ENCODE measurements around the gene RAPGEF6. TPM values are rescaled to one million over a fixed set of nuclear protein-coding genes. Genes with fewer than 3 reads are reported as not detected.

The RAPGEF6 gene
- total and polyA plus RNA-seq, 2 experiments from 2014 or later, result 9.5 to 20.3 TPM

- DNase-seq (ENCODE audit: low spot score), result no peak
- no peaks in the 10 kb centered on the region for H3K9me3 Mint-ChIP-seq
- H3K4me1 Mint-ChIP-seq, result no peaks in the 10 kb centered on the region
- no peak overlapping the region; the same call in 1 of the 2 replicates for H3K27ac Mint-ChIP-seq
- no peak overlapping the region for H3K4me3 Mint-ChIP-seq
- Histone ChIP-seq H3K4me3 (no peak overlapping the region), H3F3A (replicated peaks; ENCODE audit: low read depth) (no peaks in the 10 kb centered on the region), H3K27ac (ENCODE audit: low read depth) (0 out of 2 replicates have a peak overlapping the region, but pooled peaks have one; percentile 8), H3K4me2 (no peak overlapping the region), H3K27me3 (ENCODE audit: insufficient read depth) (no peaks in the 10 kb centered on the region), H3K4me1 (ENCODE audit: insufficient read depth) (no peaks in the 10 kb centered on the region), H3K79me2 (replicated peaks; ENCODE audit: insufficient read depth) (no peaks in the 10 kb centered on the region), H3K9me2 (ENCODE audit: insufficient read depth) (no peaks in the 10 kb centered on the region), H4K20me1 (replicated peaks; ENCODE audit: insufficient read depth) (no peaks in the 10 kb centered on the region), H2AFZ (no peak overlapping the region), H3K36me3 (ENCODE audit: insufficient read depth) (0 out of 2 replicates have a peak, but pooled peaks cover 3% of the 10 kb centered on the region)
- no peak for ATAC-seq
- TF ChIP-seq EZH2 (IDR thresholded peaks at IDR 0.05; ENCODE audit: low read depth, unreplicated experiment), result no peak
- TF ChIP-seq STAT1 (IDR thresholded peaks at IDR 0.05; ENCODE audit: unreplicated experiment), result no peak
- no peak for TF ChIP-seq EZH2phosphoT487 (IDR thresholded peaks at IDR 0.05; ENCODE audit: unreplicated experiment)
- TF ChIP-seq, protein P1, sequence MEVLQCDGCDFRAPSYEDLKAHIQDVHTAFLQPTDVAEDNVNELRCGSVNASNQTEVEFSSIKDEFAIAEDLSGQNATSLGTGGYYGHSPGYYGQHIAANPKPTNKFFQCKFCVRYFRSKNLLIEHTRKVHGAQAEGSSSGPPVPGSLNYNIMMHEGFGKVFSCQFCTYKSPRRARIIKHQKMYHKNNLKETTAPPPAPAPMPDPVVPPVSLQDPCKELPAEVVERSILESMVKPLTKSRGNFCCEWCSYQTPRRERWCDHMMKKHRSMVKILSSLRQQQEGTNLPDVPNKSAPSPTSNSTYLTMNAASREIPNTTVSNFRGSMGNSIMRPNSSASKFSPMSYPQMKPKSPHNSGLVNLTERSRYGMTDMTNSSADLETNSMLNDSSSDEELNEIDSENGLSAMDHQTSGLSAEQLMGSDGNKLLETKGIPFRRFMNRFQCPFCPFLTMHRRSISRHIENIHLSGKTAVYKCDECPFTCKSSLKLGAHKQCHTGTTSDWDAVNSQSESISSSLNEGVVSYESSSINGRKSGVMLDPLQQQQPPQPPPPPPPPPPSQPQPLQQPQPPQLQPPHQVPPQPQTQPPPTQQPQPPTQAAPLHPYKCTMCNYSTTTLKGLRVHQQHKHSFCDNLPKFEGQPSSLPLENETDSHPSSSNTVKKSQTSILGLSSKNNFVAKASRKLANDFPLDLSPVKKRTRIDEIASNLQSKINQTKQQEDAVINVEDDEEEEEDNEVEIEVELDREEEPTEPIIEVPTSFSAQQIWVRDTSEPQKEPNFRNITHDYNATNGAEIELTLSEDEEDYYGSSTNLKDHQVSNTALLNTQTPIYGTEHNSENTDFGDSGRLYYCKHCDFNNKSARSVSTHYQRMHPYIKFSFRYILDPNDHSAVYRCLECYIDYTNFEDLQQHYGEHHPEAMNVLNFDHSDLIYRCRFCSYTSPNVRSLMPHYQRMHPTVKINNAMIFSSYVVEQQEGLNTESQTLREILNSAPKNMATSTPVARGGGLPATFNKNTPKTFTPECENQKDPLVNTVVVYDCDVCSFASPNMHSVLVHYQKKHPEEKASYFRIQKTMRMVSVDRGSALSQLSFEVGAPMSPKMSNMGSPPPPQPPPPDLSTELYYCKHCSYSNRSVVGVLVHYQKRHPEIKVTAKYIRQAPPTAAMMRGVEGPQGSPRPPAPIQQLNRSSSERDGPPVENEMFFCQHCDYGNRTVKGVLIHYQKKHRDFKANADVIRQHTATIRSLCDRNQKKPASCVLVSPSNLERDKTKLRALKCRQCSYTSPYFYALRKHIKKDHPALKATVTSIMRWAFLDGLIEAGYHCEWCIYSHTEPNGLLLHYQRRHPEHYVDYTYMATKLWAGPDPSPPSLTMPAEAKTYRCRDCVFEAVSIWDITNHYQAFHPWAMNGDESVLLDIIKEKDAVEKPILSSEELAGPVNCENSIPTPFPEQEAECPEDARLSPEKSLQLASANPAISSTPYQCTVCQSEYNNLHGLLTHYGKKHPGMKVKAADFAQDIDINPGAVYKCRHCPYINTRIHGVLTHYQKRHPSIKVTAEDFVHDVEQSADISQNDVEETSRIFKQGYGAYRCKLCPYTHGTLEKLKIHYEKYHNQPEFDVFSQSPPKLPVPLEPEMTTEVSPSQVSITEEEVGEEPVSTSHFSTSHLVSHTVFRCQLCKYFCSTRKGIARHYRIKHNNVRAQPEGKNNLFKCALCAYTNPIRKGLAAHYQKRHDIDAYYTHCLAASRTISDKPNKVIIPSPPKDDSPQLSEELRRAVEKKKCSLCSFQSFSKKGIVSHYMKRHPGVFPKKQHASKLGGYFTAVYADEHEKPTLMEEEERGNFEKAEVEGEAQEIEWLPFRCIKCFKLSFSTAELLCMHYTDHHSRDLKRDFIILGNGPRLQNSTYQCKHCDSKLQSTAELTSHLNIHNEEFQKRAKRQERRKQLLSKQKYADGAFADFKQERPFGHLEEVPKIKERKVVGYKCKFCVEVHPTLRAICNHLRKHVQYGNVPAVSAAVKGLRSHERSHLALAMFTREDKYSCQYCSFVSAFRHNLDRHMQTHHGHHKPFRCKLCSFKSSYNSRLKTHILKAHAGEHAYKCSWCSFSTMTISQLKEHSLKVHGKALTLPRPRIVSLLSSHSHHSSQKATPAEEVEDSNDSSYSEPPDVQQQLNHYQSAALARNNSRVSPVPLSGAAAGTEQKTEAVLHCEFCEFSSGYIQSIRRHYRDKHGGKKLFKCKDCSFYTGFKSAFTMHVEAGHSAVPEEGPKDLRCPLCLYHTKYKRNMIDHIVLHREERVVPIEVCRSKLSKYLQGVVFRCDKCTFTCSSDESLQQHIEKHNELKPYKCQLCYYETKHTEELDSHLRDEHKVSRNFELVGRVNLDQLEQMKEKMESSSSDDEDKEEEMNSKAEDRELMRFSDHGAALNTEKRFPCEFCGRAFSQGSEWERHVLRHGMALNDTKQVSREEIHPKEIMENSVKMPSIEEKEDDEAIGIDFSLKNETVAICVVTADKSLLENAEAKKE (CRISPR knock-in tag; IDR thresholded peaks at IDR 0.05), result no peak
- TF ChIP-seq ZNF114 (CRISPR knock-in tag; IDR thresholded peaks at IDR 0.05), result no peak
- TF ChIP-seq POLR2AphosphoS5 (IDR thresholded peaks at IDR 0.05; ENCODE audit: low read depth), result no peak
- TF ChIP-seq JUNB (IDR thresholded peaks at IDR 0.05; ENCODE audit: unreplicated experiment), result no peak
- no peak for TF ChIP-seq NANOG (IDR thresholded peaks at IDR 0.05; ENCODE audit: borderline replicate concordance)
- TF ChIP-seq, protein P2, sequence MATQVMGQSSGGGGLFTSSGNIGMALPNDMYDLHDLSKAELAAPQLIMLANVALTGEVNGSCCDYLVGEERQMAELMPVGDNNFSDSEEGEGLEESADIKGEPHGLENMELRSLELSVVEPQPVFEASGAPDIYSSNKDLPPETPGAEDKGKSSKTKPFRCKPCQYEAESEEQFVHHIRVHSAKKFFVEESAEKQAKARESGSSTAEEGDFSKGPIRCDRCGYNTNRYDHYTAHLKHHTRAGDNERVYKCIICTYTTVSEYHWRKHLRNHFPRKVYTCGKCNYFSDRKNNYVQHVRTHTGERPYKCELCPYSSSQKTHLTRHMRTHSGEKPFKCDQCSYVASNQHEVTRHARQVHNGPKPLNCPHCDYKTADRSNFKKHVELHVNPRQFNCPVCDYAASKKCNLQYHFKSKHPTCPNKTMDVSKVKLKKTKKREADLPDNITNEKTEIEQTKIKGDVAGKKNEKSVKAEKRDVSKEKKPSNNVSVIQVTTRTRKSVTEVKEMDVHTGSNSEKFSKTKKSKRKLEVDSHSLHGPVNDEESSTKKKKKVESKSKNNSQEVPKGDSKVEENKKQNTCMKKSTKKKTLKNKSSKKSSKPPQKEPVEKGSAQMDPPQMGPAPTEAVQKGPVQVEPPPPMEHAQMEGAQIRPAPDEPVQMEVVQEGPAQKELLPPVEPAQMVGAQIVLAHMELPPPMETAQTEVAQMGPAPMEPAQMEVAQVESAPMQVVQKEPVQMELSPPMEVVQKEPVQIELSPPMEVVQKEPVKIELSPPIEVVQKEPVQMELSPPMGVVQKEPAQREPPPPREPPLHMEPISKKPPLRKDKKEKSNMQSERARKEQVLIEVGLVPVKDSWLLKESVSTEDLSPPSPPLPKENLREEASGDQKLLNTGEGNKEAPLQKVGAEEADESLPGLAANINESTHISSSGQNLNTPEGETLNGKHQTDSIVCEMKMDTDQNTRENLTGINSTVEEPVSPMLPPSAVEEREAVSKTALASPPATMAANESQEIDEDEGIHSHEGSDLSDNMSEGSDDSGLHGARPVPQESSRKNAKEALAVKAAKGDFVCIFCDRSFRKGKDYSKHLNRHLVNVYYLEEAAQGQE (IDR thresholded peaks at IDR 0.05; ENCODE audit: unreplicated experiment), result no peak
- TF ChIP-seq CTCF (conservative IDR thresholded peaks at IDR 0.05; ENCODE audit: low read depth in 2 of 2), result no peak
- no peak for TF ChIP-seq ETS1 (IDR thresholded peaks at IDR 0.05)
- no peak for TF ChIP-seq ZNF331 (CRISPR knock-in tag; IDR thresholded peaks at IDR 0.05; ENCODE audit: low read depth)
- TF ChIP-seq CREB1 (CRISPR knock-in tag; IDR thresholded peaks at IDR 0.05; ENCODE audit: low read depth), result no peak
- peaks cover 22% of the 10 kb centered on the region; the same call in 2 of the 3 replicates for H3K36me3 Mint-ChIP-seq (ENCODE audit: low read depth)
- no peaks in the 10 kb centered on the region for H3K27me3 Mint-ChIP-seq (ENCODE audit: insufficient read depth, low read depth, poor library complexity)
Observed at GRCh38 chr5:131393498-131393968, 241.5 kb downstream of the RAPGEF6 start.

All from GM23338 (cell line).